ENCODE data around the gene CEP63.

The CEP63 gene

GRCh38 chr3:134485718-134486576, at the start of gene CEP63, which contains the start of gene ANAPC13:
CEP63 (plus strand) TSS chr3:134486057; CDS start chr3:134495321, 9,264 bp downstream.
ANAPC13 (minus strand) TSS chr3:134485985; CDS start chr3:134482904, 3,081 bp downstream.
- peak; percentile 97 for DNase-seq

- DNase-seq, result no peak
These were observed 48.6 kb upstream of the CEP63 start for GRCh38 chr3:134437211-134437752.

- no peak for DNase-seq
These were observed 44.5 kb upstream of the CEP63 start for GRCh38 chr3:134441321-134441720.

- DNase-seq, result no peak
These were observed 44.0 kb upstream of the CEP63 start for GRCh38 chr3:134441821-134442220.

DNA sequence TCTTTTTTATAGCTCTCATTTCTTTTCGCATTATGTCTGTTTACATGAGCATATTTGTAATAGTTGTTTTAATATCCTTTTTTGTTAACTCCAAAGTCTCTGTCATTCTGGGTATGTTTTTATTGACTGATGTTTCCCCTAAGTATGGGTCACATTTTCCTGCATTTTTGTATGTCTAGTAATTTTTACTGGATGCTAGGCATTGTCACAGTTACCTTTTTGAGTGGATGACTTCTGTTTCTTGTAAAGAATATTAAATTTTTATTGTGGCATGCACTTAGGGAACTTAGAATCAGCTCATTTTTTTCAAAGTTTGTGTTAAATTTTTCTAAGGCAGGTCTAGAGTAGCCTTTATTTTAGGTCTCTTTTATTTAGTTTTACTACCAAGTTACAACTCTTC, 40.8 kb upstream of the CEP63 start:
- no peak for DNase-seq

- no peak for DNase-seq
These were observed 40.2 kb upstream of the CEP63 start for GRCh38 chr3:134445636-134446035.

DNA sequence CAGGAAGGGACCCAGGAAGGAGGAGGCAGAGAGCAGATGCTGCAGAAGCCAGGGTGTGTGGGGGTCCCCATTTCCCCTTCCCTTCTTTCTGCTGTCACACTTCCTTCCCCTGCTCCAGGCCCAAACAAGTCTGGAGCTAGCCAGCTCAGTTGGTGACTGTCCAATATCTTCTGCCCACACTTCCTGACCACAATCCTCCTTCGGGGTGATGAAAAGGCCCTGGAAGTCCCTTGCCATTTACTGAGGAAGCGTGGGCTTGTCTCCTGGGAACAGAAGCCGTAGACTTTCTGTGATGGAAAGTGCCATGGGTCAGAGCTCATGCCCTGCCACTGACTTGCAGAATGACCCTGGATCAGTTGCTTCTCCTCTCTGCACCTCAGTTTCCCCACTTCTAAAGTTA, 39.1 kb upstream of the CEP63 start:
- no peak for DNase-seq

DNA sequence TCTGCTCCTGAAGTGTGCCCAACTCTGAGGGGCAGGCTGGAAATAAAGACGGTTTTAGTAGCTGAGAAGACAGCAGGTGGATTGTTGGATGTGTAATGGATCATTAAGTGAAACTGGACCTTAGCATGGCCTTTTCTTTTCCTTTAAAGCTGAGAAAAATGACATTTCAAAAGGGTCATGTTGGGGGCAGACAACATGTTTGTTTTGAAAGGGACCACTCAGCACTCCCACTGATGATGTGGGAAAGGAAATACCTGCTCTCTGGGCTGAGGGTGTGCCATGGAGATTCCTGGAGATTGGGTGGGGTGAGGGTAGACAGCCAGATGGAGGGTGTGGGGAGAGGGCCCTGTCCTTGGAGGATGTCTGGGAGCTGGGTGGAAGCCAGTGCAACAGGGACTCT, 38.5 kb upstream of the CEP63 start:
- no peak for DNase-seq

- DNase-seq, result no peak
These were observed 37.2 kb upstream of the CEP63 start for GRCh38 chr3:134448664-134449063.

DNA sequence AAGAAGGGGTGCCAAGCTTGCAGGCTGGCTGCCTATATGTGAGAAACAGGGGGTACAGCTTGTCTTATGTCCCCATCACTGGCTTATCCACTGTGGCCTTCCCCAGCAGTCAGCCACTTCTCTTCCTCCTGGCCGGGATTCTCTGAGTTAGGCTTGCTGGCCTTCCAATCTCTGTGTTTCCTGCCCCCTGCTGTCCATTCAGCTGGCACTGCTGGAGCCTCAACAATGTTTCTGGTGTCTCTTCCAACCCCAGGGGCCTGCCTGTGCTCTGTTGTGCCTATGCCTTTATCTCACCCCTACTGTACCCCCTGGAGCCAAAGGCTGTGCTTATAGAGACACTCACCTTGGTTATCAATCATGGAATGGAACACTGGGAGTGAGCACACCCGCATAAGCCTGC, 36.6 kb upstream of the CEP63 start:
- peak; percentile 13 for DNase-seq

DNA sequence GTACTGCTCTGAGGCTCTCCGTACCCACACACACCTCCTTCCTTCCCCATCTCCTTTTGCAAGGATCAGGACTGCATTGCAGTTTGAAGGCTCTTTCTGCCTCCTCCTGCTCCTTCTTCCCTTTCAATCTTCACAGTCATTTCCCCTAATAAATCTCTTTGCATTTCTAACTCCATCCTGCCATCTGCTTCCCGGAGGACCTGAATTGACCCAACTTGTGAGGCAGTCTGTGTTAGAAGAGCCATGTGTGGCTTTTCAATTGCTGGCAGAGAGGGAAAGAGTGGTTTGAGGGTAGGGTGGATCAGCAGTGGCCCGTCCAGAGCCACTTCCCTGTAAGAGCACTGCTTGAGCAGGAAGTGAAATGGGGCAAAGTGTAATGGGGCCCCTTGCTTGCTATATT, 35.9 kb upstream of the CEP63 start:
- DNase-seq, result no peak

GRCh38 chr3:134453631-134454030, 32.2 kb upstream of the CEP63 start:
- no peak for DNase-seq

DNA sequence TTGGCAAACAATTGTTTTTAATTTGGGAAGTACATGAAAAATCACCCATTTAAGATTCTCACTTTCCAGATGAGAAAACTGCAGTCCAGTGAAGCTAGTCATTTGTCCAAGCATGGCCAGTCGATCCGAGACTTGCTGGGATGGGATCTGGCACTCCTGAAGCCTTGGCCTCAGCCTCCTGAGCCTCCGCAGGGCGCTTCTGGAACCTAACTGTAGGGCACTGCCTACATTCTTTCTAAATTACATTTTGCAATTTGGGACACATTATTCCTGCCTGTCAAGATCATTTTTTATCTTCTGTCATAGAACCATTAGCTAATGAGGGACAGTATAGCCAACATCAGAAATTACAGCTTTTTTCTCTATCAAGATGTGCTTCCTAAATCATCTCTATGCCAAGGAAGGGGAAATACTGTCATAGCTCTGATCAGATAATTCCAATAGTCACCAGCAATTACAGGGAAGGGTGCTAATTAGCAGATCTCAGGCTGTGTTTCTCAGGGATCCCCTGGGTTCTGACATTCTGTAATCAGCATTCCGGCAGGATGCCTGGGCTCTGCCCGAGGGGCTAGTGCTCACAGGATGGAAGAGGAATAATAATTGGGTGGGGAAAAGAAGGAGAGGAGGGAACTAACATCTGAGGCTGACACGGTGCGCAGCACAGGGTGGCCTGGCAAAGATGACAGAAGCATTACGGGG, 28.3 kb upstream of the CEP63 start:
- no peak for DNase-seq

GRCh38 chr3:134458406-134458945, 27.4 kb upstream of the CEP63 start:
- no peak for DNase-seq

DNA sequence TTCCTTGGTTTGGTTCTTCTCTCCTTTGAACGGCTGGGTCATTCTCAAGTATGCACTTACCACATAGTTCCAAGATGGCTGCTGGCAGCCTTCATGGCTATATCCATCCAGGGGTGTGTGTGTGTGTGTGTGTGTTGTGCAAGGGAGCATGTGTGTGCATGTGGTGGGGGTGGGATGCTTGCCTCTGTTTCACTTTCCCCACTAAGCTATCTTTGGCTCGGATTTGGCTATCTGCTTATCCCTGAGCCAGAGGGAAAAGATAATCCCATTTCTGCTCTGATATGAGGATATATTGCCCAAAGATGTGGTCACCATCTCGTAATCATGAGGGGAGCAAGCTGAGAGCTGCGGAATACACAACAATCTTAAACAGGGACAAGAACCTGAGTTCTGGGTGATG, 26.3 kb upstream of the CEP63 start:
- DNase-seq, result no peak

GRCh38 chr3:134460965-134461364, 24.9 kb upstream of the CEP63 start:
- no peak for DNase-seq

- no peak for DNase-seq
These were observed 23.4 kb upstream of the CEP63 start for GRCh38 chr3:134462331-134462941.

- DNase-seq, result no peak
These were observed 22.2 kb upstream of the CEP63 start for GRCh38 chr3:134463676-134464063.

GRCh38 chr3:134464064-134464688, 21.7 kb upstream of the CEP63 start:
- DNase-seq, result no peak

DNA sequence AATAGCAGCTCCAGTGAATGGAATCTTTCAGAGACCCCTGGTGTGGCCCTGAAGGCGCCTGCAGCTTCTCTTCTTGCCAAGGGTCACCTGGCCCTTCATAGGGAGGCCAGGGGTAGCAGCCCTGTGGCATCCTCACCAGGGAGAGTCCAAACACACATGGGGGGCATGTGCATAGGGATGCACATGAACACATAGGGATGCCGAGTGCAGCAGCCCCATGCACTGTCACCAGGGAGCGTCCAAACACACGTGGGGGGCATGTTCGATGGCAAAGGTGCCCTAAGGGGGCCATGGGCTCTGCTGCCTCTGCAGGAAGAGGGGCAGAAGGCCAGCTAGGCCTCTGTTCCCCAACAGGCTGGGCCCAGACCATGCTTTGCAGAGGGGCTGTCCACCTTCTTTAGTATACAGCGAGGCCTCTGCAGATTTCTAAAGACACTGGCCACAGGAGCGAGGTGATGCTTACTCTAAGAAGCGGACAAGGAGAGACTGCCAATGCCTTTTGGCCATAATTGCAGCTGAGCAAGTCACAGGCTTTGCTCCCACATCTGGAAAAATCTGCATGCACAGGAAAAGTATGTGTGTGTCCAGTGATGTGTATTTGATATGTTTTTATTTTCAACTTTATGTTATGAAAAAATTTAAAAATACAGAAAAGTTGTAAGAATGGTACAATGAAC, 21.0 kb upstream of the CEP63 start:
- DNase-seq, result no peak

DNA sequence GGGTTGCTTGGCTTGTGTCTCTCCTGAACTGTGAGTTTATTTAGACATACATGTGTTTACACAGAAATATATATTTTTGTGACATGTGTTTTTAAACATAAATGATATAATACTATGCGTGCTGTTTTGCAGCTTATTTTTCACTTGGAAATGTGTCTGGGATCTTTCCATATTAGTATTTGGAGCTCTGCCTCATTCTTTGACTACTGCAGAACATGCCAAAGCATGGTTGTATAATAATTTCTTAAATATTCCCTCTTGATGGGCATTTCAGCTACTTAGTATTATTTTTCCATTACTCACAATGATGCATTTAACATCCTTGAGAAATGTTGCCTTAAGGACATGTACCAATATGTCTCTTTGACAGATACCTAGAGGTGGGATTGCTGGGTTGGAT, 19.5 kb upstream of the CEP63 start:
- no peak for DNase-seq

DNA sequence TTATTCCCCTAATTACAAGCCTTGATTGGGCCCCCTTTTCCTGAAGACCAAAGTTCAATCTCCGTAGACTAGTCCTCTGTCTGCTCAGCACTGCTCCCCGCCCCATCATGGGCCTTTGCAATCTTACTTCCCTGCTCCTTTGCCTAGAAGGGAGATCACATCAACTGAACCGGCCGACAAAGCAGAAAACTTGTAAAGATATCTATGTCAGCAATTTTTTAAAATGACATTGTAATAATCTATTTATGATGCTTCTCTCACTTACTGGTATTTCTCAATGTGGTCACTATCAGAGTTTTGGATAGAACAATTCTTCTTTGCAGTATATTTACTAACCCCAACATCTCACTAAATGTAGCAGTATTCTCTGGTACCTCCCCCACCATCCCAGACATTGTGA, 17.3 kb upstream of the CEP63 start:
- no peak for DNase-seq

All from OCI-M1 (cell line).